Thoracic aorta (tissue), 2 donors: ENCODE measurements around the gene ATP7B. TPM values are rescaled to one million over a fixed set of nuclear protein-coding genes. Genes with fewer than 3 reads are reported as not detected.

Source experiments
- ATAC-seq: fragments of 150-250 bp; one replicate; pipeline ENCODE4 v1.8.0; 2017; ENCODE audit warnings: low read depth; ENCODE audit not compliant: insufficient number of reproducible peaks, low FRiP score
- DNase-seq: peaks from one replicate; pipeline ENCODE4 v3.0.0-alpha.2; 2020; ENCODE audit warnings: low spot score
- H3K27ac ChIP-seq, 2 donors: fragments of 200-600 bp; sonication (generic); 1 replicate in 1 of 2; 2 replicates in 1 of 2; pipeline ENCODE4 v1.5.1; 2016; ENCODE audit warnings: mild to moderate bottlenecking in 2 of 2, moderate library complexity in 2 of 2
- H3K27me3 ChIP-seq: fragments of 200-600 bp; sonication (generic); replicated peaks from 2 replicates; pipeline ENCODE4 v1.6.0; 2016; ENCODE audit warnings: mild to moderate bottlenecking; ENCODE audit not compliant: insufficient read depth
- H3K36me3 ChIP-seq: fragments of 200-600 bp; sonication (generic); one replicate; pipeline ENCODE4 v1.5.1; 2016
- H3K4me1 ChIP-seq, 2 donors: fragments of 200-600 bp; sonication (generic); 1 replicate in 1 of 2; 2 replicates in 1 of 2; pipeline versions ENCODE4 v1.5.1 to v1.6.0; 2016; ENCODE audit warnings: low read depth in 2 of 2, mild to moderate bottlenecking in 1 of 2; ENCODE audit not compliant: control insufficient read depth in 1 of 2
- H3K4me3 ChIP-seq: fragments of 200-600 bp; sonication (generic); 2 replicates; pipeline ENCODE4 v1.5.1; 2016; ENCODE audit warnings: mild to moderate bottlenecking
- H3K9me3 ChIP-seq: fragments of 200-600 bp; sonication (generic); 2 replicates; pipeline ENCODE4 v1.5.1; 2016
- total RNA-seq, 2 donors: library from RNA; depleted of rRNA; stranded (reverse); fragments of >200 nt; gene quantifications; one replicate each; pipeline versions ENCODE4 v1.1.0 to v1.2.3, GENCODE V29; 2016
- TF ChIP-seq, protein P1 (sequence below): fragments of 200-600 bp; sonication (generic); IDR thresholded peaks from one replicate; pipeline ENCODE4 v1.5.1; 2019; ENCODE audit warnings: antibody characterized with exemption

Gene ATP7B
- total RNA-seq, 2 donors from 2014 or later: 6.8 to 7.1 TPM

DNA sequence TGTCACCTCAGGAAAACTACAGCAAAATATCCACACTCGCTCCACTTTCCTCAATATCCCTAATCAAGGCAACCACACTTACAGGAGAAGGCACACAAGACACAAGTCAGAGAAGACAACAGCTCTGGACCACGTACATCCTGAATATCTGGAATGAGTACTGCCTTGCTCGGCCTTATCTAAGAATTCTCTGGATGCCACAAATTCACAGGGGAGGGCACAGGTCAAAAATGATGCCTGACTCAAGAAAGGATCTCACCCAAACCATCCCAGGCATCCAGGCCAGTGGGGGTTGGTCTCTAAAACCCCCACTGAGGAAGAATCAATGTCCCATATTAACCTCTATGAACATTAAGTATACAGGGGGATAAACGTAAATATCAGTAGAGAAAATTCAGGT is 29.9 kb downstream of the ATP7B start:
- TF ChIP-seq, protein P1, sequence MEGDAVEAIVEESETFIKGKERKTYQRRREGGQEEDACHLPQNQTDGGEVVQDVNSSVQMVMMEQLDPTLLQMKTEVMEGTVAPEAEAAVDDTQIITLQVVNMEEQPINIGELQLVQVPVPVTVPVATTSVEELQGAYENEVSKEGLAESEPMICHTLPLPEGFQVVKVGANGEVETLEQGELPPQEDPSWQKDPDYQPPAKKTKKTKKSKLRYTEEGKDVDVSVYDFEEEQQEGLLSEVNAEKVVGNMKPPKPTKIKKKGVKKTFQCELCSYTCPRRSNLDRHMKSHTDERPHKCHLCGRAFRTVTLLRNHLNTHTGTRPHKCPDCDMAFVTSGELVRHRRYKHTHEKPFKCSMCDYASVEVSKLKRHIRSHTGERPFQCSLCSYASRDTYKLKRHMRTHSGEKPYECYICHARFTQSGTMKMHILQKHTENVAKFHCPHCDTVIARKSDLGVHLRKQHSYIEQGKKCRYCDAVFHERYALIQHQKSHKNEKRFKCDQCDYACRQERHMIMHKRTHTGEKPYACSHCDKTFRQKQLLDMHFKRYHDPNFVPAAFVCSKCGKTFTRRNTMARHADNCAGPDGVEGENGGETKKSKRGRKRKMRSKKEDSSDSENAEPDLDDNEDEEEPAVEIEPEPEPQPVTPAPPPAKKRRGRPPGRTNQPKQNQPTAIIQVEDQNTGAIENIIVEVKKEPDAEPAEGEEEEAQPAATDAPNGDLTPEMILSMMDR: no peak
- DNase-seq (no peak), ATAC-seq (no peak)
- Histone ChIP-seq H3K4me1 (peaks cover 6 to 24% of the 10 kb centered on the region in 2 donors), H3K9me3 (no peaks in the 10 kb centered on the region), H3K27me3 (no peaks in the 10 kb centered on the region), H3K4me3 (no peak overlapping the region), H3K36me3 (no peaks in the 10 kb centered on the region), H3K27ac (no peak overlapping the region)

DNA sequence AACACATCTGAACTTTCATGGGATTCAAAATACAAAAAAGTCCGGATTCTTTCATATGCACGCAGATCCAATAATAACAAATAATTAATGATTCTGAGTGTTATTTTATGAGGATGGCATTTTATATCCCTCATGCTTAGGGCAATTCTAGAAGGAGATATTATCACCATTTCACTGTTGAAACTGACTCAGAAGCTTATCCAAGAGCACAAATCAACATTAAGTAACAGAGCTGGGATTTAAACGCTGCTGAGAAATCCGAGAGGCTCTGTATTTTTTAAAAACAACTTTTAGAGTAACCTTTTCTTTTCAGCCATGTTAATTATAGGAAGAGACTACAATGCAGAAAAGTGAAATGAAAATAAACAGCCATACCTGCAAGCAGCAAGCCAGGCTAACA is 30.3 kb downstream of the ATP7B start:
- Histone ChIP-seq H3K27me3 (no peaks in the 10 kb centered on the region), H3K4me3 (no peak overlapping the region), H3K4me1 (peaks cover 6 to 24% of the 10 kb centered on the region in 2 donors), H3K27ac (no peak overlapping the region), H3K9me3 (no peaks in the 10 kb centered on the region), H3K36me3 (no peaks in the 10 kb centered on the region)
- TF ChIP-seq, protein P1: no peak
- DNase-seq (no peak), ATAC-seq (no peak)

DNA sequence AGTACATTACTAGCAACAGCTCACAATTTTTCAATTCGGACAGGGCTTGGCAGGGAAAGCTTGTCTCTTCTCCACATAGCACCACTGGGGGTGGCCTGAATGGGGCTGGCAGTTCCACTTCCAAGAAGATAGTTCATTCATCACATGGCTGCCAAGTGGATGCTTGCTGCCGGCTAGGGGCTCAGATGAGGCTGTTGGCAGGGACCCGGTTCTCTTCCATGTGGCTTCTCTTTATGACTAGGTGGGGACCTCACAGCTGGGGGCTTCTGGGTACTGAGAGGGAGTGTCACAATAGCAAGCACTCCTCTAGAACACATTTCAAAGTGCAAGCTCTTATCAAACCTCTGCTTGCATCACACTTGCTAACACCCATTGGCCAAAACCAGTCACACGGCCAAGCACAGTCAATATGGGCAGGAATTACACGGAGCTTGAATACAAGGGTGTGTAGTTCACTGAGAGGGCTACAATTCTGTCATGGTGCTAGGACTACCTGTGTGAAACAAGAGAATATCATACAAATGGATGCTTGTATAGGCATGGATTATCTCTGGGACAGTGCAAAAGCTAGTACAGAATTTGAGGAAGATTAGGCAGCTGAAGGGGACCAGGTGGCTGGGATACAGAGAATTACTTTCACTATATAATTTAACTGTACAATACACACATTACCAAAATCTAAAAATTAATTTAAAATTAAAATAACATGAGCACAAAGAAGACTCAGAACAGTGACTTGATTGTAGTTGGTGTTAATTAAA is 32.3 kb downstream of the ATP7B start:
- ATAC-seq: no peak

DNA sequence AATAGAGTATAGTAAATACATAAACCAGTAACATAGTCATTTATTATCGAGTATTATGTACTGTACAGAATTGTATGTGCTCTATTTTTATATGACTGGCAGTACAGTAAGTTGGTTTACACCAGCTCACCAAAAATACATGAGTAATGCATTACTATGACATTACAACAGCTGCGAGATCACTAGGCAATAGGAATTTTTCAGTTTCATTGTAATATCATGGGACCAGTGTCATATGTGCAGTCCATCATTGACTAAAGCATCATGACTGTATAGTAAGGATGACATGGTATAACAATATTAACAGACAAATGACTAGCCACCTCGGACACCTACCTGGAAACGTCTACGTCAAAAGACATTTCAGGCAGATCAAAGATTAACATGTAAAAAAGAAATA is 33.6 kb downstream of the ATP7B start:
- Histone ChIP-seq H3K4me1 (peaks cover 6 to 24% of the 10 kb centered on the region in 2 donors), H3K36me3 (peaks cover 9% of the 10 kb centered on the region), H3K27ac (no peak overlapping the region), H3K9me3 (no peaks in the 10 kb centered on the region), H3K4me3 (no peak overlapping the region), H3K27me3 (no peaks in the 10 kb centered on the region)
- DNase-seq (no peak), ATAC-seq (no peak)
- TF ChIP-seq, protein P1: no peak

More for the DNA sequence above, 32.3 kb downstream of the ATP7B start:
- TF ChIP-seq, protein P1: no peak
- no peaks in the 10 kb centered on the region for H3K27me3 ChIP-seq
- peaks cover 6 to 24% of the 10 kb centered on the region in 2 donors for H3K4me1 ChIP-seq
- DNase-seq: no peak
- H3K9me3 ChIP-seq: no peaks in the 10 kb centered on the region
- no peak overlapping the region for H3K27ac ChIP-seq
- H3K36me3 ChIP-seq: peaks cover 6% of the 10 kb centered on the region
- no peak overlapping the region for H3K4me3 ChIP-seq

DNA sequence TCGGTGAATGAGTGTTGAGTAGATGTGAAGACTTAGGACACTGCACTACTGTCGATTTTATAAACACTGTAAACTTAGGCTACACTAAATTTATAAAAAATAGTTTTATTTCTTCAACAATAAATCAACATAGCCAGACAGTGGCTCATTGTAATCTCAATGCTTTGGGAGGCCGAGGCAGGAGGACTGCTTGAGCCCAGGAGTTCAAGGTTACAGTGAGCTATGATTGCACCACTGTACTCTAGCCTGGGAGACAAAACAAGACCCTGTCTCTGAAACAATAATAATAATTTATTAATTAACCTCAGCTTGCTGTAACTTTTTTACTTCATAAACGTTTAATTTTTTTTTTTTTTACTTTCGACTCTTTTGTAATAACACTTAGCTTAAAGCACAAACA is 34.4 kb downstream of the ATP7B start:
- Histone ChIP-seq H3K27me3 (no peaks in the 10 kb centered on the region), H3K27ac (no peak overlapping the region), H3K36me3 (peaks cover 9% of the 10 kb centered on the region), H3K4me1 (peaks cover 6 to 23% of the 10 kb centered on the region in 2 donors), H3K4me3 (no peak overlapping the region), H3K9me3 (no peaks in the 10 kb centered on the region)
- TF ChIP-seq, protein P1: no peak
- ATAC-seq: no peak
- no peak for DNase-seq
